Measurements from ENCODE around the gene FGF23. TPM values are rescaled to one million over a fixed set of nuclear protein-coding genes. Genes with fewer than 3 reads are reported as not detected.

Gene FGF23
- total RNA-seq (under 1 TPM in 2 of 4 donors, not detected in 2; 0.24 to 0.25 TPM), polyA plus RNA-seq (0.68 TPM)
- long read RNA-seq, donor 1 = 0 reads
- long read RNA-seq, donor 2 = 0 reads
- long read RNA-seq, donor 3 = 0 reads
- long read RNA-seq, donor 4 = 0 reads

DNA sequence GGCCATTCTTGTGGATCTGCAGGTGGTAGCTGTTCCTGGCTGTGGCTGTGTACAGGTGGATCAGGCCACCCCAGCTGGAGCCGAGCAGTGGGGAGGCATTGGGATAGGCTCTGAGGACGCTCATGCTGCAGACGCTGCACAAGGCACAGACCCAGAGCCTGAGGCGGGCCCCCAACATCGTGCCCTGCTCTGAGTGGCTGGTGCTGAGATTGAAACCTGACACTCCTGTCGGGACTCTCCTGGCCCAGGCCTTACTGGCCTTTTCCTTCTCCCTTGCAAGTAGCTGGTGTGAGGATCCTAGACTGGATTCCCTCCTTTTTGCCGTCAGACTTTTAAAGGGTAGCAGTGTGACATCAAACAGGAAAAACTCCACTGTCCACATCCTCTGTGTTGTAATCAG lies at the start of gene FGF23:
FGF23 (minus strand) TSS at position 308 of the 400 bp plus-strand sequence; CDS start at position 178, 130 bp downstream.
- H3K4me1 ChIP-seq (ENCODE audit: control insufficient read depth, insufficient read depth, low read length) = no peaks in the 10 kb centered on the region
- DNase-seq = peak; percentile 16 to 67 (median 57)
- H3K9me3 ChIP-seq (ENCODE audit: control insufficient read depth, low read length) = no peaks in the 10 kb centered on the region
- ATAC-seq = peak; percentile 64 to 88
- H3K4me3 ChIP-seq (ENCODE audit: low read length) = peak within 1 kb of the TSS; percentile 1
- intact Hi-C loops (cut with DNase I) = no loop called here
- H3K27ac ChIP-seq (ENCODE audit: low read length) = no peak within 1 kb of the TSS
- 9% methylated on average over 7 of the region's 7 CpGs for WGBS
- no peaks in the 10 kb centered on the region for H3K27me3 ChIP-seq (ENCODE audit: control insufficient read depth, insufficient read depth)

DNA sequence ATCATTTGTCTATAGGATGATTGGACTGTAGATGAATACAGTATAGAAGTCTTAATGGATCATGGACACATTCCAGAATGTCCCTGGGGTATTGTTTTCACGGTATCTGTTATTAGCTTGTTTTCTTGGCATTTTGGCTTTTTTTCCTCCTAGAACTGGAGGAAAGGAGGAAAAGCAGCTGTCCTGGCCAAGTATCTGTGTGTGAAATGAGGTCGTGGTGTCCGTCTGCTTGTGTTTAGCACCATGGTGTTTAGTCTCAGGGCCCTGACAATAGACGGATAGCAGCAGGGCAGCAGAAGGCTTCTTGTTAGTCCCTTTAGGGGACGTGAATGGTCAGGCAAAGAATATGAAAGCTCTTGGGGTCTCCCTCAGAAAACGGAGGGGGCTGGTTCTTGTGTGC lies 44.9 kb upstream of the FGF23 start:
- Histone ChIP-seq H3K9me3 (ENCODE audit: control insufficient read depth, low read length) (no peaks in the 10 kb centered on the region), H3K4me3 (ENCODE audit: low read length) (no peak overlapping the region), H3K27ac (ENCODE audit: low read length) (no peak overlapping the region), H3K4me1 (ENCODE audit: control insufficient read depth, insufficient read depth, low read length) (no peaks in the 10 kb centered on the region), H3K27me3 (ENCODE audit: control insufficient read depth, insufficient read depth) (no peaks in the 10 kb centered on the region)
- intact Hi-C loops (cut with DNase I) = loop anchor here in 1 of 4 donors (10.0 kb wide), 1 partner anchor 100 kb away; no protein-coding TSS in a partner anchor
- DNase-seq = no peak
- no peak for ATAC-seq
- 48% methylated on average over 6 of the region's 6 CpGs for WGBS

DNA sequence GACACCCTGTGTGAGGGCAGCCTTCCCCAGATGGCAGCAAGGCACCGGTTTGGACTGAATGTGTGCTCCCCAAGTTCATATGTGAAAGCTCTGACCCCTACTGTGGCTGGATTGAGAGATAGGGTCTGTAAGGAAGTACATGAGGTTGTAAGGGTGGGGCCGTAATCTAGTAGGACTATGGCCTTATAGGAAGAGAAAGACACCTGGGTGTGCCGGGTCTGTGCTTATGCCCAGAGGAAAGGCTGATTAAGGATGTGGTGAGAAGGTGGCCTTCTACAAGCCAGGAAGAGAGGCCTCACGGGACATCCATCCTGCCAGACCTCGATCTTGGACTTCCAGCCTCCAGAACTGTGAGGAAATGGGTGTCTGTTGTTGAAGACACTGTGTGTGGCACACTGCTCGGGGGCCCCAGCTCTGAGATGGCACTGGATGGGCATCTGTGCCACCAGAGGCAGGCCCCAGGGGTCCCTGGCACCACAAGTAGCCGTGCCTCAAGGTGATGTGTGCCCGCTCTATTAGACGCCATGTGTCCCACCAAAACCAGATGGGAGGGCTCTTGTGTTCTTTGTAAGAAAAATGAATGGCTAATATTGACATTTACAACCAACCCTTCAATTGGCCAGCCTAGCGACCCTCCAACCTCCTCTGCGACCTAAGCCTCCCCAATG lies 44.1 kb upstream of the FGF23 start:
- intact Hi-C loops (cut with DNase I) = loop anchor here in 1 of 4 donors (10.0 kb wide), 1 partner anchor 101 kb away; no protein-coding TSS in a partner anchor
- WGBS = 86% methylated on average over 11 of the region's 11 CpGs

DNA sequence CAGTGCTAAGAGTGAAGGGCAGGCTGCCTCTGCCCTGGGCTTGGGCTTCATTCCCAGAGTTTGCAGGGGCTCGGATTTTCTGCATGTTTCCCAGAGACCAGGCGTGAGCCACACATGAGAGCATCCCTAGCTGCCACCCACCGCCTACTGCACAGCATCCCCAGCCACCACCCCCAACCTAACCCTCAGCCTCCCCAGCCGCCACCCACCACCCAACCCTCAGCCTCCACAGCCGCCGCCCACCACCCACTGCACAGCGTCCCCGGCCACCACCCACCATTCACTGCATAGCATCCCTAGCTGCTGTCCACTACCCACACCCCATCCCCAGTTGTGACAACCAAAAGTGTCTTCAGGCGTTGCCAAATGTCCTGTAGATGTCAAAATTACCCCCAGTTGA lies 43.5 kb upstream of the FGF23 start:
- Histone ChIP-seq H3K4me3 (ENCODE audit: low read length) (no peak overlapping the region), H3K4me1 (ENCODE audit: control insufficient read depth, insufficient read depth, low read length) (no peaks in the 10 kb centered on the region), H3K27me3 (ENCODE audit: control insufficient read depth, insufficient read depth) (no peaks in the 10 kb centered on the region), H3K9me3 (ENCODE audit: control insufficient read depth, low read length) (no peaks in the 10 kb centered on the region), H3K27ac (ENCODE audit: low read length) (no peak overlapping the region)
- DNase-seq (no peak), ATAC-seq (no peak)
- WGBS = 96% methylated on average over 9 of the region's 9 CpGs
- intact Hi-C loops (cut with DNase I) = loop anchor here in 1 of 4 donors (10.0 kb wide), 1 partner anchor 102 kb away; no protein-coding TSS in a partner anchor

More for the DNA sequence above, 44.1 kb upstream of the FGF23 start:
- no peak overlapping the region for H3K27ac ChIP-seq (ENCODE audit: low read length)
- H3K4me1 ChIP-seq (ENCODE audit: control insufficient read depth, insufficient read depth, low read length) = no peaks in the 10 kb centered on the region
- no peak overlapping the region for H3K4me3 ChIP-seq (ENCODE audit: low read length)
- H3K9me3 ChIP-seq (ENCODE audit: control insufficient read depth, low read length) = no peaks in the 10 kb centered on the region
- no peak for ATAC-seq
- no peaks in the 10 kb centered on the region for H3K27me3 ChIP-seq (ENCODE audit: control insufficient read depth, insufficient read depth)
- no peak for DNase-seq

DNA sequence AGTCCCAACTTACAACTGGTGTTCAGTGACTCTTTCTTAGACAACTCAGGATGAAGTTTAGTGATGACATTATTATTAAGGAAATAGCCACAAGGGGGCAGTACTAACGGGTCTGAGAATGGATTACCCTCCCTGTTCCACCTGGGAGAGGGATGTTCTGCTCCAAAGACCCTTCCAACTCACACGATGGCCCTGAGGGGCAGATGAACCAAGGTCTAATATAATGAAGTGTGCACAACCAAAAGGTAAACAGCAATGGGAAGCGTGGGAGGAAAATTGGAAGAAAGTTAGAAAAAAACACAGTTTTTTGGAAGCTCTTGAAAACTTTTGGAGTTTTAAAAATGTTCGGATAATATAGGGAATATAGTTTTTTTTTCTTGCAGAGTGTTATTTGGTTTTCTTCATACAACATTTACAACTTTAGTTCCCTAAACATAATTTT lies 42.1 kb upstream of the FGF23 start:
- Histone ChIP-seq H3K27ac (ENCODE audit: low read length) (no peak overlapping the region), H3K9me3 (ENCODE audit: control insufficient read depth, low read length) (no peaks in the 10 kb centered on the region), H3K4me3 (ENCODE audit: low read length) (no peak overlapping the region), H3K4me1 (ENCODE audit: control insufficient read depth, insufficient read depth, low read length) (no peaks in the 10 kb centered on the region), H3K27me3 (ENCODE audit: control insufficient read depth, insufficient read depth) (no peaks in the 10 kb centered on the region)
- intact Hi-C loops (cut with DNase I) = loop anchor here in 1 of 4 donors (10.0 kb wide), 1 partner anchor 103 kb away; no protein-coding TSS in a partner anchor
- ATAC-seq (no peak), DNase-seq (no peak)
- 35% methylated on average over 4 of the region's 4 CpGs for WGBS

DNA sequence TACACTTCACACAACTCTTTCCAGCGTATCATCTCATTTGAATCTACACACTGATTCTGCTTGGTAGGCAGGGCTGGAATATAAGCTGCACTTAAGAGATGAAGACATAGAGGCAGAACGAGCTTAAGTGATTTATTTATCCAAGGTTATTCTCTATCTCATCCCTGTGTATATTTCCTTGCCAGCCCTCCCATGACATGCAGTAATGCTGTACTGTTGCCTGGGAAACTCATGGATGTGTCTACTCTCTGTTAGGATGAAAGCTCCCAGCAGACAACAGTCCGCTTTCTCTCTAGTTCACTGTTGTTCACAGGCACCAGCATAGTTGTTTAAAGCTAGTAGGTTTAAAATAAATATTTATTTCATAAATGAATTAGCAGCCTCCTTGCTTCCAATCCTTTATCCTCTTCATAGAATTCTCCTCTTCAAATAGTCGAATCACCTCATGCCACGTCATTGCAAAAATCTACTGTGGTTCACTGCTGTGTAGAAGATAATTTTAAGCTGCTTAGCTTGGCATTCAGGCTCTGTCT lies 40.7 kb upstream of the FGF23 start:
- Histone ChIP-seq H3K27ac (ENCODE audit: low read length) (no peak overlapping the region), H3K4me3 (ENCODE audit: low read length) (no peak overlapping the region), H3K9me3 (ENCODE audit: control insufficient read depth, low read length) (no peaks in the 10 kb centered on the region), H3K4me1 (ENCODE audit: control insufficient read depth, insufficient read depth, low read length) (no peaks in the 10 kb centered on the region), H3K27me3 (ENCODE audit: control insufficient read depth, insufficient read depth) (no peaks in the 10 kb centered on the region)
- intact Hi-C loops (cut with DNase I) = loop anchor here in 1 of 4 donors (10.0 kb wide), 1 partner anchor 105 kb away; no protein-coding TSS in a partner anchor
- 82% methylated on average over 5 of the region's 5 CpGs for WGBS
- no peak for DNase-seq
- no peak for ATAC-seq

DNA sequence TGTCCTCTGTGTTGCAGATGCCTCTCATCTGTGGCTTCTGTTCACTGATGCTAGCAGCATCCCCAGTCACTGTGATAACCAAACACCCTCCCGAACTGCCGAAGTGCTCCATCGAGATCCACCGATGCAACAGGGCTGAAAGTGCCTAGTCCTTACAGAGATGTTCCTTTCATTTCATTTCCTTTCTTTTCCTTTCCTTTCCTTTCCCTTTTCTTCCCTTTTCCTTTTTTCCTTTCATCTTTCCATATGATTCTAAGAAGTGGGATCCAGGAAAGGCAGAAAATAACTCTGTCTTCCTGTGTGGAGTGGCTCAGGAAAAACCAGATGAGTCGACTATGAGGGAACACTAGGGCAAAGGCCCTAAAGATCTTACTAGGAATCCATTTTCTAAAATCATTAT lies 39.4 kb upstream of the FGF23 start:
- Histone ChIP-seq H3K27ac (ENCODE audit: low read length) (no peak overlapping the region), H3K27me3 (ENCODE audit: control insufficient read depth, insufficient read depth) (no peaks in the 10 kb centered on the region), H3K9me3 (ENCODE audit: control insufficient read depth, low read length) (no peaks in the 10 kb centered on the region), H3K4me3 (ENCODE audit: low read length) (no peak overlapping the region), H3K4me1 (ENCODE audit: control insufficient read depth, insufficient read depth, low read length) (no peaks in the 10 kb centered on the region)
- DNase-seq (no peak), ATAC-seq (no peak)
- intact Hi-C loops (cut with DNase I) = no loop called here
- WGBS = 82% methylated on average over 5 of the region's 5 CpGs

DNA sequence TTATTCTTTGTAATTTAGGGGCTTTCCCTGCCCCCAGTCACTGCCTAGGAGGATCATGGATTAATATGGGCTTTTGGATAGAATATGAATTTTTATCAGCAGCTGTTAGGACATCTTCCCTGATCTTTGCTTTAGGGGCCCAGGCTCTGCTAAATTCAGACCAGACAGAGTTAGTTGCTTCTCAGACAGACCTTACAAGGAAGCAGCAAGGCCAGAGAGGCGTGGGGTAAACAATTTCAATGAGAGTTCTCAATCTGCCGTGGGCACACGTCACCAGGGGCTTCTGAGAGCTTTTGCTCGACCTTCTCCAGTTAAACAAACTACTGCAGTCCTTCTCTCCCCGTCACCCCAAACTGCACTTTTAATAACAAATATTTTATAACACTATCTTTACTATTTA lies 38.4 kb upstream of the FGF23 start:
- no peaks in the 10 kb centered on the region for H3K9me3 ChIP-seq (ENCODE audit: control insufficient read depth, low read length)
- no peak for ATAC-seq
- no peak overlapping the region for H3K4me3 ChIP-seq (ENCODE audit: low read length)
- WGBS = 47% methylated on average over 5 of the region's 5 CpGs
- intact Hi-C loops (cut with DNase I) = no loop called here
- H3K27ac ChIP-seq (ENCODE audit: low read length) = no peak overlapping the region
- H3K27me3 ChIP-seq (ENCODE audit: control insufficient read depth, insufficient read depth) = no peaks in the 10 kb centered on the region
- H3K4me1 ChIP-seq (ENCODE audit: control insufficient read depth, insufficient read depth, low read length) = no peaks in the 10 kb centered on the region
- DNase-seq = no peak

DNA sequence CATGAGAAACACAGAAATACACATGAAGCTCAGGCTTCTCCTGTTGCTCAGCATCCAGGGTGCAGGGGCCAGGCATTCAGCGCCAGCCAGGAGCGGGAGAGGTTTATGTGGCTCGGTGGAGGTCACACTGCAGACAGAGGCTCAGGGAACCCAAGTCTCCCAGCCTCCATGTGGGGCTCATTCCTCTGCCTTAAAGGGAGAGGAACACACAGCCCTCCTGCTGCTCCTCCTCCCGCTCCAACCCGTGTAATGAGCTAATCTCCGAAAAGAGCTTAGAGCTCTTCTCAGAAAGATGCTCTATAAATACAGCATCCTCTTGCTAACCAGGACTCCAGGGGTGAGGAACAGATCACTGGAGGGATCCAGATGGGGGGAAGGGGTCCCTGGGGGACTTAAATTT lies 37.9 kb upstream of the FGF23 start:
- Histone ChIP-seq H3K27ac (ENCODE audit: low read length) (no peak overlapping the region), H3K27me3 (ENCODE audit: control insufficient read depth, insufficient read depth) (no peaks in the 10 kb centered on the region), H3K4me1 (ENCODE audit: control insufficient read depth, insufficient read depth, low read length) (no peaks in the 10 kb centered on the region), H3K4me3 (ENCODE audit: low read length) (no peak overlapping the region), H3K9me3 (ENCODE audit: control insufficient read depth, low read length) (no peaks in the 10 kb centered on the region)
- intact Hi-C loops (cut with DNase I) = no loop called here
- ATAC-seq (no peak), DNase-seq (no peak)
- WGBS = 44% methylated on average over 6 of the region's 6 CpGs

DNA sequence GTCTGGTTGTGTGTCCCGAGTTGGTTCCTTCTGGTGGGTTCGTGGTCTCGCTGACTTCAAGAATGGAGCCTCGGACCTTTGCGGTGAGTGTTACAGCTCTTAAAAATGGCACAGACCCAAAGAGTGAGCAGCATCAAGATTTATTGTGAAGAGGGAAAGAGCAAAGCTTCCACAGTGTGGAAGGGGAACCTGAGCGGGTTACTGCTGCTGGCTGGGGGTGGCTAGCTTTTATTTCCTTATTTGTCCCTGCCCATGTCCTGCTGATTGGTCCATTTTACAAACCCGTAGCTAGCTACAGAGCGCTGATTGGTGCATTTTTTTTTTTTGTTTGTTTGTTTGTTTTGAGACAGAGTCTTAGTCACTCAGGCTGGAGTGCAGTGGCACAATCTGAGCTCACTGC lies 36.8 kb upstream of the FGF23 start:
- no peaks in the 10 kb centered on the region for H3K4me1 ChIP-seq (ENCODE audit: control insufficient read depth, insufficient read depth, low read length)
- DNase-seq (no peak), ATAC-seq (no peak)
- H3K27ac ChIP-seq (ENCODE audit: low read length) = no peak overlapping the region
- H3K9me3 ChIP-seq (ENCODE audit: control insufficient read depth, low read length) = no peaks in the 10 kb centered on the region
- WGBS = 87% methylated on average over 8 of the region's 8 CpGs
- H3K4me3 ChIP-seq (ENCODE audit: low read length) = no peak overlapping the region
- H3K27me3 ChIP-seq (ENCODE audit: control insufficient read depth, insufficient read depth) = no peaks in the 10 kb centered on the region
- intact Hi-C loops (cut with DNase I) = no loop called here

DNA sequence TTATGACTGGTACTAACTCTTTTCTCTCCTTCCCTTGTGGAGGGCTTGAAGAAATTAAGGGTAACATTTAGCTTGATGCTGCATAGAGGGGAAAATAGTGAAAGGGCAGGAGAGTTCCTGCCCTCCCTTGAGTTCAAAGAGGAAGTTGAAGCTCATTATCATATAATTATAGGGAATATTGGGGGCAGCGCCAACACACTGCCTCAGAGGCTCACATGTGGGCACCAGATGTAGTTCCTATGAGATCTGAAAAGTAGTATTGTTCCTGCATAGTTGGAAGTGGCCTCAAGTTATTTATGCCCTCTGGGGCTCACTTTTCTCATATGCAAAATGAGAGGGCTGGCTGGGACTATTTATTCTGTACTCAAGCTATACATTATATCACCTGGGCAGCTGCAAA lies 33.0 kb upstream of the FGF23 start:
- no peak for DNase-seq
- no peaks in the 10 kb centered on the region for H3K9me3 ChIP-seq (ENCODE audit: control insufficient read depth, low read length)
- WGBS = 87% methylated on average over 1 of the region's 1 CpG
- H3K4me3 ChIP-seq (ENCODE audit: low read length) = no peak overlapping the region
- intact Hi-C loops (cut with DNase I) = no loop called here
- no peaks in the 10 kb centered on the region for H3K4me1 ChIP-seq (ENCODE audit: control insufficient read depth, insufficient read depth, low read length)
- no peak for ATAC-seq
- no peak overlapping the region for H3K27ac ChIP-seq (ENCODE audit: low read length)
- no peaks in the 10 kb centered on the region for H3K27me3 ChIP-seq (ENCODE audit: control insufficient read depth, insufficient read depth)

Data from right cardiac atrium (tissue), 5 donors.